D341Med (cell line): ENCODE data around the gene ADRA1B.

Source experiments
- DNase-seq: peaks from one replicate; pipeline ENCODE4 v3.0.0; 2012; ENCODE audit warnings: low spot score

Gene ADRA1B

DNA sequence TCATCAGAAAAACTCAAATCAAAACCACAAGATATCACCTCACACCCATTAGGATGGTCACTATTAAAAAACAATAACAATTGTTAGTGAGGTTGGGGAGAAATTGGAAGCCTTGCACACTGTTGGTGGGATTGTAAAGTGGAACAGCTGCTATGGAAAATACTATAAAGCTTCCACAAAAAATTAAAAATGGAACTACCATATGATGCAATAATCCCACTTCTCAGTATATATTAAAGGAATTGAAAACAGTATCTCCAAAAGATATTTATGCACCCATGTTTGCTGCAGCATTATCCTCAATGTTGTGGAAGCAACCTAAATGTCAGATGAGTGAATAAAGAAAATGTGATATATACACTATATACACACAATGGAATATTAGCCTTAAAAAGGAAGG, 14.5 kb upstream of the ADRA1B start:
- no peak for DNase-seq

DNA sequence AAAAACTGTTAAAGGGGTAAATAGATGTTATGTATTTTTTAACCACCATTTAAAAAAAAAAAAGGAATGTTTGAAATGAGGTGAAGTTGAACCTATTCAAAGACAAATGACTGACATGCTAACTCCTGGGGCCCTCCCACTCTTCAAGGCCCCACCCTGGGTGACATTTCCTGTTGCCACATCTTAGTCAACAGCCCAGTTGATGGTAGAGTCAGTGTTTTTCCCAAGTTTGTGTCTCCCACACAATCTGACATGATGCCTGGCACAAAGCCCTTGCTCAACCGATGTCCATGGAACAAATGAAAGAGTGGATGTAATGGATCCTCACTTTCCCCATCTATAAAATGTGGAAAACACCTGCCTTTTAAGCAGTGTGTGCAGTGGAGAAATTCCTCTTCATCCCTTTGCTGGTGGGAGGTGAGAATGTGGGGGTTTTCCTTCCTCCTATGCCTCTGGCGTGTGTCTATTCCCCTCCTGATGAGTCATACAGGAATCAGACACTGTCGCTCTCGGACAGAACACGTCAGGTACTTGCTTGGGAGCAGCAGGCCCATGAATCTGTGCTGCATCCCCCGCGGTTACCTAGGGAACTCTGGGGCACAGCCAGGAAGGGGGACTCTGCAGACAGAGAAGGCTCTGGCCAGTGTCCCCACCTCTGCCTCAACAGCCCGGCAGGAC, 13.7 kb upstream of the ADRA1B start:
- DNase-seq, result no peak

DNA sequence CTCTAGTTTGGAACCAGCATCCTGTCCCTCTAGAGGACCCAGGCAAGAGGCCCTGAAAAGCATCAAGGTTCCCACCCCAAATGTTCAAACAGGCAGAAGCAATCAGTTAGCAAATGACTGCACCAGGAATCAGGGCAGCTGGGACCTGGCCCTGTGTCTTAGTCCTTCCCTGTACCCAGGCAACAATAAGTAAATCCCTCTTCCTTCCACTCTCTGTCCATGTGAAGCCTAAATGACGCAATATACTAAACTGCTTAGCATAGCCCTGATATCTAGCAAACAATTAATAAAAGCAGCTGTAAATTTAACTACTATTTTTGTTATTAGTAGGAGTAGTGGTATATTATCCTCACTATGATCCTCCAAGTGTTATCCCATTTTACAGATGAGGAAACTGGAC, 13.2 kb upstream of the ADRA1B start:
- DNase-seq, result no peak

DNA sequence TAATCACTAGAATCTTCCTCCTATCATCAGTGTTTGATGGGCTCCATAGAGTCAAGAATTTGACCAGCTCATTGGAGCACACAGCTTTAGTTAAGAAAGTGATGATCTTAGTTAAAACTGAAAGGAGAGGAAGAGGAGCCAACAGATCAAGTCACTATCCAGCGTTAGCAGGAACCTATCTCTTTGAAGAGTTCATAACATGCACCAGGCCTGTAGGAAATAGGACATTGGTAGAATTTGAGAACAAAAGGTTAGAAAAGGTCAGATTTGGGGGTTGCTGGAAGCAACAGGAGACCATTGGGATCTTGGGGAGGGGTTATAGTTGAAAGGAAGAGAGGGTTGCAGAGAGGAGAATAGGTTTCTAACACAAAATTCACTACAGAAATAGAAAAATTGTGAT, 11.4 kb upstream of the ADRA1B start:
- no peak for DNase-seq

DNA sequence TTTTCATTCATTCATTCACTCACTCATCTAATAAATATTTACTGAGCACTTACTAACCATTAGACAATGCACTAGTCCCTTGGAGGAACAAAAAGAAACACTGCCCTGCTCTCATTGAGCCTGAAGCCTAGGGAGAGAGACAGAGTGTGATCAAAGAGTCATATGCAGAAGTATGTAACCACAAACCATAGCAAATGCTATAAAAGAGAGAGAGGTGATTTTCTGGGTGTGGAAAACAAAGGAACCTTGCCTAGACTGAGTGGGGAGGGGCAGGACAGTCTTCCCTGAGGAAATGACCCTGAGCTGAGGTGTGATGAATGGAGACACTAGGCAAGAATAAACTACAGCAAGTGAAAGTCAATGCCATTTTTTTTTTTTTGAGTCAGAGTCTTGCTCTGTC, 10.8 kb upstream of the ADRA1B start:
- no peak for DNase-seq

DNA sequence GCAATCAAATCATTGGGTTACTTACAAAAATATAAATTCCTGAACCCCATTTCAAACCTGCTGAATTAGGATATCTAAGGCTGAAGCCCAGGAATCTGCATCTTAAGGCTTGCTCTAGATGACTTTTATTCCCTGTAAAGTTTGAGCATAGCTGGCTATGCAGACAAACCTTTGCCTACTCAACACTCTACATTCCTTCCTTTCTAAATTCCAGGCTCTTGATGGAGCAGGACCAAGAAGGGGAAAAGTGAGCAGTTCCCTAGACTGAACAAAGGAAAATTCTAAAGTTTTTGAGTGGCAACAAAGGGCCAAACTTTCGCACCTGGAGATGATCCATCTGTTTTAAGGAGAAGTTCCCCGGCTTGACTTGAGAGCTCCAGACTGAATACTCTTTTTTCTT, 9.8 kb upstream of the ADRA1B start:
- no peak for DNase-seq

DNA sequence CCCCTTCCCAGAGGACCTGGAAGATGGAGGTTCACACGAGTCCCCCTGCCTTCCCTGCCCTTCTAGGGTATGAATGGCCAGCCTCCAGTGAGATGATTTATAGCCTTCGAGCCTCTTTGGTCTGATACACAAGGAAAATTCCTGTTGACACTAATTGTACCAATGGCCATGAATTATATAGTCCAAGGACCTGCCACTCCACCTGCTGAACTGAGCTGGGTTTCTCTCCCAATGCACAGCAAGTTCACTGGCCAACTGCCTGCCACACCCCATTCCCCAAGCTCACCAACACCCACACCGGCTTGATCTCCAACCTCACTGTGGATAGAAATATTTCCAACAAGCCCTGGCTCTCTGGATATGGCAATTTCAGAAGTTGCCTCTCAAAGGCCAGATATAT, 9.3 kb upstream of the ADRA1B start:
- no peak for DNase-seq

DNA sequence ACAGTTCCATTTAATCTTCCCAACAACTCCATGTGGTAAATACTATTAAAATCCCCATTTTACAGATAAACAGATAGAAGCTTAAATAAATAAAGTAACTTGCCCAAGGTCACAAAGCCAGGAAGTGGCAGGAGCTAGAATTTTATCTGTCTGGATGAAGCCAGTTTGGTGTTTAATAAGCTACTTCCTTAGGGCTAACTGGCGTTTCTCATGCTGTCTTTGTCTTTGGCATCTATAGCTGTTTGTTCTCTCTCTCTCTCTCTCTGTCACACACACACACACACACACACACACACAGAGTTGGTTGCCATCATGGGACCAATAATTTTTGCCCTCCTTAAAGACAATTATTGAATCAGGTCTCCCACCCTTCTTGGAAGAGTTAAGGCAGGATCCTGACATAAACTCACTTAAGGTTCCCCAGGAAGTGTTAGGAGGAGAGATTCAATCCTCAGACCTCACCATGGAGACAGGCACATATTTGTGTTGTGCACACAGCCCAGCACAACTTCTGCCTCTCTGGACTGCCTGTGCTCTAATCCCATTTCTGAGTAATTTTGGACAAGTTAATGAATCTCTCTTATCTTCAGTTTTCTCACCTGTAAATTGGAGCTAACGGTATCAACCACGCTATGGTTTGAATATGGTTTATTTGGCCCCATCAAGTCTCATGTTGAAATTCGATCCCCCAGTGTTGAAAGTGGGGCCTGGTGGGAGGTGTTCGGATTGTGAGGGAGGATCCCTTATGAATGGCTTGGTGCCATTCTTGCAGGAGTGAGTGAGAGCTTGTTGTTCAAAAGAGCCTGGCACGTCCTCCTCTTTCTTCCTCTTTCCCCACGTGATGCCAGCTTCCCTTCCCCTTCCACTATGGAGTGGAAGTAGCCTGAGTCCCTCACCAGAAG, 8.3 kb upstream of the ADRA1B start:
- no peak for DNase-seq

DNA sequence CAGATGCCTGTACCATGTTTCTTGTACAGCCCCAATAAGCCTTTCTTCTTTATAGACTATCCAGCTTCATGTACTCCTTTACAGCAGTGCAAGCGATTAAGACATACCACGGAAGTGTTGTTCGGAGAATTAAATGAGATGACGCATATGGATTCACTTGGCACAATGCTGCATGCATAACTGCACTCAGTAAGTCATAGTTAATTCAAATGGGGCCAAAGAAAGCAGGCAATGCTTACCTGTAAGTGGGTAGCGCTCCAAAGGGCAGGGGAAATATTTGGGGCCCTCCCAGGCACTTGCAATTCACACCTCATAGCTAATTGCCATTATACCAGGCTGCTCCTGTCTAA, 7.7 kb upstream of the ADRA1B start:
- DNase-seq, result no peak

DNA sequence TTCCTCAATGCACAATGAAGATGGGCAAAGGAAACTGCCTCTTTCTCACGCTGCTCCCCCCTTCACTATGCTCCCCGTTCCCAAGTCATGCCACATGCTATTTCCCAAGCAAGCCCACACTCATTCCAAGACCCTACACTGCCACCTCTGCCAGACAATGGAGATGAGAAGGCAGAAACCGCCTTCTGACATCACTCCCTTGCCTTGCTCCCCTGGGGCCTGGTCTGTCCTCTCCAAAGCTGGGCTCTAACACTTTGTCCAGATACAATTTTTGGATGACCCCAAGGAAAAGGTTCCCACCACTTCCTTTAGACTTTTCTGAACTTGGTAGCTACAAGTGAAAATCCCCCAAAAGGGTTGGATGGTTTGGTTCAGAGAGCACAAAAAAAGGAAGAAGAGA, 7.2 kb upstream of the ADRA1B start:
- no peak for DNase-seq

DNA sequence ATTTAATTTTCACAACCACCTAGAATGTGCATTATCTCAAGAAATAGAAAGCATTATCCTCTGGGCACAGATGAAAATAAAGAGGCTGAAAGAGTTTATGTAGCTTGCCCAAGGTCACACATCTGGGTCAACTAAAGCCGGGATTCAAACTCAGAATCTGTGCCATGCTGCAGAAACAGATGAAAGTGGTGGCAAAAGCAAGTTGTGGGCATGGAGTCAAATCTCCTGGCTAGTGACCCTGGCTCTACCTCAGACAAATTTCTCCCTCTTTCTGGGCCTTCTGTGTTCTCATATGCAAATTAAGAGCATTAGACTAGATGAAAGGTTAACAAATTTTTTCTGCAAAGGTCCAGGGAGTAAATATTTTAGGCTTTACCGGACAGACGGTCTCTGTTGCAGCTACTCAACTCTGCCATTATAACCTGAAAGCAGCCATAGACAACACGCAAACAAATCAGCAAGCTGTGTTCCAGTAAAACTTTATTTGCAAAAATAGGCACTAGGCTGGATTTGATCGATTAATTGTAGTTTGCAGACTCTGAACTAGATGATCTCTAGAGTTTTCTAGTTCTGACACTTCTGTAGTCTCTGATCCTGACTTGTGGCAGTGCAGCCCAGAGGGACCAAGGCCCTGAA, 6.0 kb upstream of the ADRA1B start:
- DNase-seq, result no peak

DNA sequence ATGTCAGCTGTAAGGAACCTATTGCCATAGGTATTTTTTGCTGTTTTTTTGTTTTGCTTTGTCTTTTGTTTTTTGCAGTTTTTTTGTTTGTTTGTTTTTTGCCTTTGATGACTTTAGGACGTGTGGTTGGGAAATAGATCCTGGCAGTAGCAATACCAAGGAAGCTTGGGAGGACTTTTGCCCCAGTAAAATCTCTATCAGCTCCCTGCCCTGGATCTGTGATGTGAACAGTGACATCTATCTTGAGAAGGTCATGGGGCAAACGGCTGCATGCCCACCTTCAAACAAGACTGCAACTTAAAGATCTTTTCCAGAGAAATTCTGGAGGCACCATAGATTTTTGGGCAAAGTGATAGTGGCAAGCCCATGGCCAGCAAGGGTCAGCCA, 5.4 kb upstream of the ADRA1B start:
- DNase-seq, result no peak

DNA sequence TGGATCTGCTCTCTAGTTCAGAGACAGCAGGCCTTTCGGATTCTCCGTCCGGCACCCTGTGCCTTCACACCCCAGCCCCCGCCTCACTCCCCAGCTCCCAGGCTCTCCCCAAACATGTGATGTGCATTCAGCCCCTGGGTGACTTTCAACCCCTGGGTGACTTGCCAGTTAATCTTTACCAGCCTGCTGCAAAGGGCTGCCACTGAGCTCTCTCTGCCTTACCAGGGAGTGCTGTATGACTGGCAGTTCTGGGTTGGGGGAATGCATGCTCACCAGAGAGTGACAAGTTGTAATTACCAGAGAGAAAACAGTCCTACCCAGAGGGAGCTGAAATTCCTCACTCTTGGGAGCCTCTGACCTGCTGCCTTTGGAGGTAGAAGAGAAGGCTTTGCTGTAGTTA, 4.9 kb upstream of the ADRA1B start:
- no peak for DNase-seq

DNA sequence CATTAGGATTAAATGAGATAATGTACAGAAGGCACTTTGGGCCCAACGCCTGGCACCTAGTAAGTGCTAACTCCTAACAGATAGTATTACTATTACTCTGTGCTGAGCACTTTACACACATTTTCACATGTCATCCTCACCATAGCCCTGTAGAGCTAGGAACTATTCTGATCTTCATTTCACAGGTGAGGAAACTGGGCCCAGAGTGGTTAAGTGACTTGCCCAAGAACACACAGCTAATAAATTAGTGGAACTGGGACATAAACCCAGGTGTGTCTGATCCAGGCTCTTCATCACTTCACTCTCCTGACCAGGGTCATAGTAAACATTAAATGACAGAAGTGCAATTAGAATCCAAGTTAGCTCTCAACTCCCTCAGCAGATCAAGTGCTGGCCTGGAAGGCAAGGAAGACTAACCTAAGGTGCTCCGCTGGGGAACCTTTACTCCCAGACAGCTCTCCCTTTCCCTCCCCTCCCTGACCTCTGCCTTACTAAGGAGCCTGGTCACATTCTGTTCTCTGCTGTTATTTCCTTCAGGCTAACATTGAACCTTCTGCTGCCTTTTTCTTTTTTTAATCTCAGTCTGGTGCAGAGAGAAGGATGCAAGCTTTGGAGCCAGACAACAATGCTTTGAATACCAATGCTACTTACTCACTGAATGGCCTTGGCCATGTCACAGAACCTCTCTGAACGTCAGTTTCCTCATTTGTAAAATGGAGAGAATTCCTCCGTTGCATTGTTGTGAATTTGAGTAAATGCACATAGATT, 4.1 kb upstream of the ADRA1B start:
- no peak for DNase-seq

DNA sequence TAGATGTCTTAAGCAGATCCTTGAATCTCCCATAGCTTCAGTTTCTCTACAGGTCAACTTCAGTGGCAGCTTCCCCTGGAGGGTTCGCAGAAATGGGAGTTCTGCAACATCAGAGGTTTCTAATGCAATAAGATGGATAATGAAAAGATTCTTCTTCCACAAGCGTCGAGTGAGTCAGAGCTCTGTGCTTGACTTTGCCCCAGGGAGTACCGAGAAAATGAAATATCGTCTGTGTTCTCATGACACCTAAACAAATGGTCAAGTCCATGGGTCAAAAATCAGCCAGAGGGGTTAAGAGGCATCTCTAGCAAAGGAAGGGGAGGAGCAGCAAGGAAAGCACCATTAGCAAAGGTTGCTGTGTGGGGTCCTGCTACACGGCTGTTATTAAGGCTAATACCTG, 3.2 kb upstream of the ADRA1B start:
- no peak for DNase-seq

DNA sequence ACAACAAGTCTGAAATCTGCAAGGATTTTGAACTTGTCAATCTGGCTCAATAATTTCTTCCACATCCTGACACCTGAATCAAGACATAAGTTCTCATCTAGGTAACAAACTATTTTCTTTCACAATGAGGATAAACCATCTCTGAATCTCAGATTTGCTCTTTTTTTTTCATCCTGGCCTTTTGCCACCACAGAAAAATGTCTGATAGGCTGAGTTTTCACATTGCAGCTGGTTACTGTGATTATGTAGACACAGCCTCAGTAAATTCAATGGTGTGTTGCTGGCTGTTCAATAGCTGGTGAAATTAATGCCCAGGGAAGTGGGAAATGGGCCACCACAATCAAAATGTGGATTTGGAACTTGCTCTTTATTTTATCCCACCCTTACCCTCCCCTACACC, 2.8 kb upstream of the ADRA1B start:
- no peak for DNase-seq

DNA sequence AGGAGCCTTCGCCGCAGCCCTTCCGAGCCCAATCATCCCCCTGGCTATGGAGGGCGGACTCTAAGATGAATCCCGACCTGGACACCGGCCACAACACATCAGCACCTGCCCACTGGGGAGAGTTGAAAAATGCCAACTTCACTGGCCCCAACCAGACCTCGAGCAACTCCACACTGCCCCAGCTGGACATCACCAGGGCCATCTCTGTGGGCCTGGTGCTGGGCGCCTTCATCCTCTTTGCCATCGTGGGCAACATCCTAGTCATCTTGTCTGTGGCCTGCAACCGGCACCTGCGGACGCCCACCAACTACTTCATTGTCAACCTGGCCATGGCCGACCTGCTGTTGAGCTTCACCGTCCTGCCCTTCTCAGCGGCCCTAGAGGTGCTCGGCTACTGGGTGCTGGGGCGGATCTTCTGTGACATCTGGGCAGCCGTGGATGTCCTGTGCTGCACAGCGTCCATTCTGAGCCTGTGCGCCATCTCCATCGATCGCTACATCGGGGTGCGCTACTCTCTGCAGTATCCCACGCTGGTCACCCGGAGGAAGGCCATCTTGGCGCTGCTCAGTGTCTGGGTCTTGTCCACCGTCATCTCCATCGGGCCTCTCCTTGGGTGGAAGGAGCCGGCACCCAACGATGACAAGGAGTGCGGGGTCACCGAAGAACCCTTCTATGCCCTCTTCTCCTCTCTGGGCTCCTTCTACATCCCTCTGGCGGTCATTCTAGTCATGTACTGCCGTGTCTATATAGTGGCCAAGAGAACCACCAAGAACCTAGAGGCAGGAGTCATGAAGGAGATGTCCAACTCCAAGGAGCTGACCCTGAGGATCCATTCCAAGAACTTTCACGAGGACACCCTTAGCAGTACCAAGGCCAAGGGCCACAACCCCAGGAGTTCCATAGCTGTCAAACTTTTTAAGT, 819 bp downstream of the ADRA1B start:
- DNase-seq, result no peak

DNA sequence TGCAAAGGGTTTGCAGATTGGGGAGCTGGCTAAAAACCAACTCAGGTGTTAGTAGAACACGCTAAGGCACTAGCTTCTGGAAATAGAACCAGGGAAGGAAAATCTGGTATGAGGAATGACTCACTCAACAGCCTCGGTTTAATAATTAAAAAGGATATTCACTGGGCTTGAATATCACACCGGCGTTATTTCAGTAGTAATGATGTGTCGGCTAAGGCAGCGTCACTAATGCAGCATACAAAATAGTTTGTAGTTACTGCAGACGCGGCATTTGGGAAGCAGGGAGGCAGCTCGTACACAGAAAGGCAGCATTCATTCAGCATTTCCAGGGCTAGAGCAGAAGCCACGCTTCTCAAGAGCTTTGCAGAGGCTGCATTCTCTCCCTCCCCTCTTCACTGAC, 1.7 kb downstream of the ADRA1B start:
- DNase-seq, result no peak

DNA sequence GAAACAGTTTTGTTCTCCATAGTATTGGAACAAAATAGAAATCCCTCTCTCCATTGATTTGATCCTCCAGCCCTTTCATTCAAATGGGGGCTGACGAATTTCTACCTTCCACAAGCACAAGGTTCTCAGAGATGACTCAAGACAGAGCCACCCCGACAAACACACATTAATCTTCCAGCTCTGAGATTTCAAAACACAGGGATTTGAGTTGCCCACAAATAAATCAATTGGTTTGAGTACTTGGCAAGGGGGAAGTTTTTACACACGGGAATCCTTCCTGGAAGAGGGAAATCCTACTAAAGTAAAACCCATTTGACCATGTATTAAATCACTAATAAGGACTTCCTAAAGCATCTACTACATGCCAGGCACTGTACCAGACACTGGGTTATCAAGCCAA, 5.4 kb downstream of the ADRA1B start:
- DNase-seq, result no peak

DNA sequence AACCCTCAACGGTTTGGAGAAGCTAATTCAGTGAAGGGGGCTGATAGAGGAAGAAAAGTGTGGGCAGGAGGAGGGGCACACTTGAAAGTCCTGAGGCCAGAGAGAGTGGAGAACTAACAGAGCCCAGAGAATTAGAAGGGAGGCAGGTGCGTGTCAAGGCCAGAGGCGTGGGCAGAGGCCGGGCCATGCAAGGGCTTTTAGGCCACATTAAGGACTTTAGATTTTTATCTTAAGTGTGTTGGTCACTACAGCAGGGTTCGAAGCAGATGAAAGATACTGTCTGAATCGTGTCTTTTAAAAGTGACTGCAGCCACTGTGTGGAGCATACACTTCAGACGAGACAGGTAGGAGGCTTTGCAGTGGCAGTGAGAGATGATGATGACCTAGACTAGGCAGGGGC, 6.7 kb downstream of the ADRA1B start:
- DNase-seq, result no peak

DNA sequence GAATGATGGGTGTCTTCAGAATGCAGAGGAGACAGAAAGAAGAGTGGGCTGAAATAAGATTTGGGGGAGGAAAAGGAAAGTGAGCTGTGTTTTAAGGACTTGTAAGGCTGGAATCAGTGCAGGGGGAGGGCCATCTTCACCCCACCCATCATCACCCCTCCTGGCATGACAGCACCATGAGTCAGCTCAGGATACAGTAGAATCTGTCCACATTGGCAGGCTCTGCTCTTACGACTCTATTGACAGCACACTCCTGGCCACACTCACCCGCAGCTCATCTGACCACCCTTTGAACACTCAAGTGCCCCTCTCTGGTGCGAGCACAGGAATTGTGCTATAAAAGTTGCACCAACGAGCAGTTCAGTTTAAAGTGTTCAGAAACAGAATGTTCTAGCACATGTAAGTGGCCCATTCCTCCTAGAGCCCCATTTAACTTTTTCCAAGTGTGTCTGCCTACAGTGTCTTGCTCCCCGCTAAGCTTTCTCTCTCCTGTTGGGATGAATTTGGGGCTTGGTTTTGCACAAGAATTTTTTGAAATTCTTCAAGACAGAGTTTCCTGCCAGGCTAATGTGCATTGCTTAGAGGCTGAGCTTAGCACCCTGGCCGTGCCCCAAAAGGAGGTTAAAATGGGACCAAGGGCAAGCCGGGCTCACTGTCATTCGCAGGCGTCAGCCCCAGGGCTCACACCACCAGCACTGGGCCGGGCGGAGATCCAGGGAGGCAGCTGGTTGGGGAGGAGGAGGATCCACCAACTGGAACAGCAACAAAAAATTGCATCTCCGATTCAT, 12.0 kb downstream of the ADRA1B start:
- no peak for DNase-seq
